HG03571 (cell line): ENCODE results near the gene GEMIN4.
"Not testable (repeated sequence)": the region's sequence is repeated elsewhere in the genome, so short reads cannot be mapped to it uniquely, and the experiment has no call there.

Source experiments
- ATAC-seq: cut with Tn5 transposase; IDR thresholded peaks from one replicate; pipeline ENCODE4 v1.9.1; 2021; ENCODE audit not compliant: unreplicated experiment

Gene GEMIN4

DNA sequence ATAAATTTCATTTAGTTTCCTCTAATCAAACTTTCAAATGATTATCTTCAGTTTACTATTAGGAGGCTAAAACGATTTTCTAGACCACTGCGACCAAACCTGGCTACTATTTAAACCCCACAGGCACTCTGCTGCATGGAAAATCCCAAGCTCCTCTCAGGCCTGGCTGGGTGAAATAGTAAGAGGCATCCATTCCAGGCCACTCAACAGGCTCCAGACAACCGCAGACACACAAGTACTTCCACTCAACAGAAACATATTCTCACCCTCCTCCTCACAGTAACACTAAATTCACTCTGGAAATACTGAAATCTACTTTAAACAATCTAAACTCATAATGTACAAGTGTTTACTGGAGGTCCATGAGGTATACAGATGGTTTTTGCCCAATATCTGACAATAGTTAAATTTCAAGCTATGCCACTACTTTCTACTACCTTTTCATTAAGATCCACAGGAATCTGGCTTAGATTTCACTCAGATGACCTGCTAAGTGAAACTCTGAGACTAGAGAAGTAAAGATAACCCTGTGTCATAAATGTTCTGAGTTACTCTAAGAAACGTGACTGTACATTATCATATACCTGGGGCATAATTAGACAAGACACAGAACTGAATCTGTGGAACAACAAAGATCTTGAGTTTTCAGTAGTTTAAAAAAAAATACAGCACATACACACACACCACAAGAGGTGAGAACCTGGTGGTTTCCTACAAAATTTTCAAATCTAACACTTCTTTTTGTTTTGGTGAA, 47.8 kb downstream of the GEMIN4 start:
- ATAC-seq: no peak

DNA sequence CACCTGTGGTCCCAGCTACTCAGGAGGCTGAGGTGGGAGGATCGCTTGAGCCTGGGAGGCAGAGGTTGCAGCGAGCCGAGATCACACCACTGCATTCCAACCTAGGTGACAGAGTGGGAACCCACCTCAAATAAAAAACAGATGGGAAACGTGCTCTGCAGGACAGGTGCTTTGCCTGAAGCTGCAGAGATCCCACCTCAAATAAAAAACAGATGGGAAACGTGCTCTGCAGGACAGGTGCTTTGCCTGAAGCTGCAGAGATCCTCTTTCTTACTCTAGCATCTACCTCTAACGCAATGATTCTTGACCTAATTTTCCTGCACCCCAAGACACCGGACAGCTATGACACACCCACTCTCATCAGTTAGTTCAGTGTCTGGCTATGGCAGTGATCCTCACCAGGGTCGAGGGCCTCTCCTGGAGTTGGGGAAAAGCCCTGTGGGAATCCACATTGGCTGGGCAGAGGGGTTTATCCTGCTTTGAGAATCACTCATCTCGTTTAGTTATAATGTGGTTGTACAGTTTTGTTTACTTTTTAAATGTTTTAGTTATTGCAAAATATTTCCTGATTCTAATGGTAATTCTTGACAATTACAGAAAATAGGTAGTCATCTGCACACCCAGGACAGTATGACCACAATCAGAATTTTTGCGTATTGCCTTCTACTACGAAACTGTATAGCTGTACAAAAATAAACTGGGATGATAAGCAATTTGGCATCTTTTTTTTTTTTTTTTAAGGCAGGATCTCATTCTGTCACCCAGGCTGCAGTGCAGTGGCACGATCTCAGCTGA, 48.8 kb downstream of the GEMIN4 start:
- no peak for ATAC-seq

GRCh38 chr17:700504-701094, 51.5 kb downstream of the GEMIN4 start:
- ATAC-seq: no peak

DNA sequence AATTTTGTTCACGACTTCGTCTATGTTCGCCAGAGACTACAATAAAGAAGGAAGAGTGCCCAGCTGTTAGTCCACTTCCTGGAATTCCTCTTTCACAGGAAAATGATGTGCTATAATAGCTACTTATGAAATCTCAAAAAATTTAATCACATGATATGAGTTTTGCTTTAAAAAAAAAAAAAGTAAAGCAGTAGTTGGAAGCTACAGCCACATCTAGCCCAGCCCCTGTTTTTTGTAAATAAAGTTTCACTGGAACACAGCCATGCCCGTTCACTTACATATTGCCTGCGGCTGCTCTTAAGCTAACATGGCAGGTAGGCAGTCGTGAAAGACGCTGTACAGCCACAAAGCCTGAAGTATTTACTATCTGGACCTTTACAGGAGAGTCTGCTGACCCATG, 52.7 kb downstream of the GEMIN4 start:
- ATAC-seq: no peak

GRCh38 chr17:698096-698495, 54.0 kb downstream of the GEMIN4 start:
- ATAC-seq: not testable (repeated sequence)

DNA sequence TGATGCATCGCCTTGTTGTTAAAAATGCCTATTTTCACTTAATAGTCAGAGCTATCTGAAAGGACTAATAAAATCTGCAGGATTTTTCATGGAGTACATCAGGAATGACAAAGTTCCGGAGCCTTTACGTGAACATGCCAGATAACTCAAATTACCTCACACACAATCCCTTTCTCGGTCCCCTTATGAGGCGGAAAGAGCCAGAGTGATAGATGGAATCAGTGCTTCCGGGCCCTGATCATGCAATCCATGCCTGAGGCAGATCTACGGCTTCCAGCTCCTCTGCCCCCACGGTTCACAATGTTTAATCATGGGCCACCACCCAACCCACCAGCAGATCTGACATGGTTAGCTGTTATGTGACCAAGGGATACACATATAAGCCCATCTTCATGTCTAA, 54.4 kb downstream of the GEMIN4 start:
- ATAC-seq: no peak

DNA sequence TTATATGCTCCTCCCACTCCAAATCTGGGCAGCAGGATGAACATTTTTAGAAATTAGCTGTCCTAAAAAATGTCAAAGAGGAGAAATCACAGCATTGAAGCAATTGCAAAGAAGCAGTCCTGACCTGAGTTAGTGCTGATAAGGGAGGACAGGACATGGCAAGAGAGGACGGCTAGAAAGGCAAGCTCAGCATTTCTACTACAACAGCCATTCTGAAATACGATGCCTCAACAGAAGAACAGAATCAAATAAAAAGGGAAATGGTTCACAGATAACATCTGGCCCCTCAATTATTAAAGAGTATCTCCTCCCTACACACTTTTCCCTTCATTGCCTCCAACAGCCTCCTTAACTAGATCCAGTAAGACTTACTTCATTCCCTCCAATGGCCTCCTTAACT, 55.7 kb downstream of the GEMIN4 start:
- ATAC-seq: no peak
